NCI-H128 (cell line): Measurements from ENCODE around the gene ABR.
"Not testable (repeated sequence)": the region's sequence is repeated elsewhere in the genome, so short reads cannot be mapped to it uniquely, and the experiment has no call there.

Experiments
- DNase-seq: peaks from one replicate; lab custom pipeline; 2025; ENCODE audit not compliant: unreplicated experiment; lab: John Stamatoyannopoulos, UW

ABR gene

GRCh38 chr17:1073963-1074625 lies 105.7 kb downstream of the ABR start:
- DNase-seq, result not testable (repeated sequence)

GRCh38 chr17:1073241-1073962 lies 106.4 kb downstream of the ABR start:
- DNase-seq, result no peak

- no peak for DNase-seq
Observed at GRCh38 chr17:1072551-1072961, 107.2 kb downstream of the ABR start.

GRCh38 chr17:1071103-1071825 lies 108.5 kb downstream of the ABR start:
- DNase-seq, result no peak

- DNase-seq, result no peak
Observed at GRCh38 chr17:1070411-1070810, 109.4 kb downstream of the ABR start.

GRCh38 chr17:1069847-1070246 lies 109.9 kb downstream of the ABR start:
- no peak for DNase-seq

GRCh38 chr17:1068356-1068755 lies 111.4 kb downstream of the ABR start:
- DNase-seq, result no peak

- DNase-seq, result no peak
Observed at GRCh38 chr17:1067282-1067956, 112.4 kb downstream of the ABR start.

GRCh38 chr17:1065416-1065815 lies 114.4 kb downstream of the ABR start:
- not testable (repeated sequence) for DNase-seq

- DNase-seq, result no peak
Observed at GRCh38 chr17:1060991-1061390, 118.8 kb downstream of the ABR start.

- DNase-seq, result no peak
Observed at GRCh38 chr17:1059131-1059795, 120.5 kb downstream of the ABR start.

GRCh38 chr17:1058423-1059130 lies 121.2 kb downstream of the ABR start:
- DNase-seq, result no peak

- DNase-seq, result no peak
Observed at GRCh38 chr17:1056761-1057160, 123.0 kb downstream of the ABR start.

- no peak for DNase-seq
Observed at GRCh38 chr17:1055751-1056645, 123.8 kb downstream of the ABR start.

GRCh38 chr17:1055231-1055630 lies 124.5 kb downstream of the ABR start:
- DNase-seq, result no peak

- DNase-seq, result no peak
Observed at GRCh38 chr17:1054656-1055055, 125.1 kb downstream of the ABR start.

- no peak for DNase-seq
Observed at GRCh38 chr17:1053661-1054360, 126.0 kb downstream of the ABR start.

GRCh38 chr17:1050996-1051925 lies 128.5 kb downstream of the ABR start:
- no peak for DNase-seq
